GM19351 (cell line): ENCODE data around the gene RBL2.
"Not testable (repeated sequence)": the region's sequence is repeated elsewhere in the genome, so short reads cannot be mapped to it uniquely, and the experiment has no call there.

Source experiments
- ATAC-seq: cut with Tn5 transposase; IDR thresholded peaks from one replicate; pipeline ENCODE4 v1.9.1; 2021; ENCODE audit warnings: mild to moderate bottlenecking, moderate library complexity; ENCODE audit not compliant: unreplicated experiment

The RBL2 gene

GRCh38 chr16:53434377-53435065 lies at the start of gene RBL2:
RBL2 (plus strand) TSS chr16:53434471; CDS start chr16:53434557, 86 bp downstream.
- peak; percentile 74 for ATAC-seq

- ATAC-seq: not testable (repeated sequence)
These were observed 49.7 kb upstream of the RBL2 start for GRCh38 chr16:53384610-53385009.

- ATAC-seq: no peak
These were observed 29.3 kb upstream of the RBL2 start for GRCh38 chr16:53404959-53405358.

- ATAC-seq: no peak
These were observed 21.7 kb upstream of the RBL2 start for GRCh38 chr16:53412549-53412948.

- no peak for ATAC-seq
These were observed 20.4 kb upstream of the RBL2 start for GRCh38 chr16:53413864-53414263.

GRCh38 chr16:53414381-53414780 lies 19.9 kb upstream of the RBL2 start:
- ATAC-seq: no peak

GRCh38 chr16:53415504-53415903 lies 18.8 kb upstream of the RBL2 start:
- no peak for ATAC-seq

GRCh38 chr16:53417011-53417410 lies 17.3 kb upstream of the RBL2 start:
- ATAC-seq: no peak

- no peak for ATAC-seq
These were observed 16.3 kb upstream of the RBL2 start for GRCh38 chr16:53417976-53418375.

GRCh38 chr16:53419383-53419709 lies 14.9 kb upstream of the RBL2 start:
- ATAC-seq: not testable (repeated sequence)

- ATAC-seq: no peak
These were observed 13.0 kb upstream of the RBL2 start for GRCh38 chr16:53421248-53421647.

- ATAC-seq: not testable (repeated sequence)
These were observed 10.3 kb upstream of the RBL2 start for GRCh38 chr16:53423968-53424367.

GRCh38 chr16:53428681-53429080 lies 5.6 kb upstream of the RBL2 start:
- no peak for ATAC-seq

GRCh38 chr16:53429221-53429943 lies 4.9 kb upstream of the RBL2 start:
- no peak for ATAC-seq

- no peak for ATAC-seq
These were observed 3.9 kb upstream of the RBL2 start for GRCh38 chr16:53430363-53430762.

- ATAC-seq: no peak
These were observed 762 bp upstream of the RBL2 start for GRCh38 chr16:53433509-53433908.

GRCh38 chr16:53433930-53434376 lies 318 bp upstream of the RBL2 start:
- no peak for ATAC-seq

GRCh38 chr16:53435066-53435688 lies 906 bp downstream of the RBL2 start:
- ATAC-seq: peak; percentile 88

- ATAC-seq: no peak
These were observed 5.9 kb downstream of the RBL2 start for GRCh38 chr16:53440125-53440524.

GRCh38 chr16:53445534-53445933 lies 11.3 kb downstream of the RBL2 start:
- ATAC-seq: no peak

- no peak for ATAC-seq
These were observed 11.8 kb downstream of the RBL2 start for GRCh38 chr16:53446090-53446489.
